ENCODE measurements around the gene SNTA1. TPM values are rescaled to one million over a fixed set of nuclear protein-coding genes. Genes with fewer than 3 reads are reported as not detected.

Gene SNTA1
- total and polyA plus RNA-seq, 2 of the 8 experiments (the other 6 are each of a cell fraction or from before 2014, with no cell fraction given) = 4.5 to 8.0 TPM

DNA sequence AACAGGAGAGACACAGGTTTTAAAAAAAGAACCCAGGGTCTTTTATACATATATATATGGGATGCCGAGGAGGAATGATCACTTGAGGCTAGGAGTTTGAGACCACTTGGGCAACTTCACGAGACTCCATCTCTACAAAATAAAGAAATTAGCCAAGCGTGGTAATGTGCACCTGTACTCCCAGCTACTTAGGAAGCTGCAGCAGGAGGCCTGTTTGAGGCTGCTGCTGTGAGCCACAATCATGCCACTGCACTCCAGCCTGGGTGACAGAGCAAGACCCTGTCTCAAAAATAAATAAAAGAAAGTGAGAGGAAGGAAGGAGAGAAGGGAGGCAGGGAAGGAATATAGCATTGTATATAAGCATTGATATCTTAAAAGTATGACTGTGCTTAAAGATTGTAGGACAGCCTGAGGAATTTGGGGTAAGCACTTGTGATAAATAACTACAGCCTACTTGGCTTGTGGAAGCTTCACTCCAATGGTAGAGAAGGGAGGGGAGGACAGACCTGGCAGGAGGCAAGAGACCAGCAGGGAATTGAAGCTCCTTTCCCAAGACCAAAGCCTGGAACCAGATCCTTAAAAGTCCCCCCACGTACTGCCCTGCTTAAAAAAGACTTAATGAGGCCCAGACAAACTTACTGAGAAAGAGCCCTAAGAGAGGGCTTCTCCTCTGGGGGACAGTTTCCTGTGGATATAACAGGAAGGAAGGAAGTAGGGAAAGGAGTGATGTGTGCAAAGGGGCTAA lies 2.5 kb upstream of the SNTA1 start:
- Histone ChIP-seq H2BK120ac (replicated peaks; ENCODE audit: low read depth, low read length) (no peak overlapping the region), H3K4me2 (ENCODE audit: insufficient read depth in 1 of 2, low read depth in 2 of 2, low read length in 2 of 2) (no peak overlapping the region), H4K8ac (ENCODE audit: extremely low read depth, insufficient read depth, low read length) (no peak overlapping the region), H3K4ac (replicated peaks; ENCODE audit: insufficient read length, low read depth, low read length) (no peak overlapping the region), H4K5ac (ENCODE audit: insufficient read length, low read depth, low read length) (no peak overlapping the region), H3K56ac (replicated peaks; ENCODE audit: insufficient read length, low read depth, low read length) (no peak overlapping the region), H2BK15ac (ENCODE audit: low read length) (peak overlapping the region; percentile 53; the same call in 1 of the 2 replicates), H3K18ac (ENCODE audit: extremely low read depth, low read length) (no peak overlapping the region), H3K79me2 (ENCODE audit: control insufficient read depth in 1 of 2, insufficient read depth in 2 of 2, low read length in 2 of 2) (no peaks in the 10 kb centered on the region), H4K20me1 (replicated peaks in 1 of 2; ENCODE audit: control insufficient read depth in 1 of 2, insufficient read depth in 2 of 2, low read length in 2 of 2) (peaks cover 0 to 4% of the 10 kb centered on the region in 2 experiments), H3K9me3 (ENCODE audit: insufficient read depth in 2 of 2, low read depth in 1 of 2, low read length in 1 of 2) (no peaks in the 10 kb centered on the region; a peak in 1 of 4 replicates), H3K27ac (ENCODE audit: low read depth, low read length) (no peak overlapping the region), H3K4me3 (ENCODE audit: extremely low read depth in 1 of 4, insufficient read depth in 2 of 4, low read depth in 3 of 4, low read length in 4 of 4) (no peak overlapping the region), H3K23me2 (ENCODE audit: low read depth, low read length) (peaks cover 6% of the 10 kb centered on the region; the same call in 1 of the 2 replicates), H2AFZ (ENCODE audit: low read length) (no peak overlapping the region), H3K14ac (ENCODE audit: insufficient read length) (no peak overlapping the region), H3K9ac (replicated peaks in 1 of 4; ENCODE audit: extremely low read depth in 1 of 4, low read depth in 3 of 4, low read length in 3 of 4) (no peak overlapping the region), H3K27me3 (replicated peaks in 1 of 4; ENCODE audit: control insufficient read depth in 3 of 4, extremely low read depth in 1 of 4, insufficient read depth in 3 of 4, low read length in 3 of 4) (peaks cover 3 to 18% (median 15%) of the 10 kb centered on the region in 4 experiments), H4K91ac (replicated peaks; ENCODE audit: insufficient read length, low read length) (no peak overlapping the region), H3K36me3 (ENCODE audit: control insufficient read depth in 2 of 4, insufficient read depth in 4 of 4, low read length in 3 of 4) (no peaks in the 10 kb centered on the region), H2AK5ac (ENCODE audit: low read depth, low read length) (no peak overlapping the region), H3K23ac (ENCODE audit: insufficient read length) (no peak overlapping the region), H2BK5ac (ENCODE audit: low read depth, low read length) (no peak overlapping the region), H3K79me1 (ENCODE audit: low read depth, low read length) (no peaks in the 10 kb centered on the region), H2BK12ac (ENCODE audit: low read depth, low read length) (peak overlapping the region; percentile 81; the same call in 1 of the 2 replicates), H3K4me1 (replicated peaks in 1 of 4; ENCODE audit: control insufficient read depth in 3 of 4, insufficient read depth in 4 of 4, low read length in 3 of 4) (peaks cover 0 to 7% (median 3%) of the 10 kb centered on the region in 4 experiments; a peak in 4 of 7 replicates), H2BK20ac (ENCODE audit: low read length) (no peak overlapping the region)
- ChIA-PET POLR2A (ENCODE audit: partially characterized antibody) (interaction anchor here (0.9 to 1.5 kb wide), 5 partner anchors 35 to 221 kb away, joined by 3 to 5 read pairs (median 3); partner anchors contain the start of gene ACTL10), CTCF (ENCODE audit: partially characterized antibody) (interaction anchor here (0.6 to 1.9 kb wide), 2 partner anchors 8 to 87 kb away, joined by 3 to 5 read pairs; no protein-coding TSS in a partner anchor)
- 91% methylated on average over 4 of the region's 4 CpGs; no CpG with 5 or more reads in 1 of the 2 experiments for WGBS, 2 experiments (ENCODE audit: extremely low coverage in 1 of 2, insufficient coverage in 1 of 2, insufficient read length in 1 of 2, insufficient replicate concordance in 2 of 2, low coverage in 1 of 2, low lambda C conversion rate in 2 of 2, missing lambda C conversion rate in 1 of 2)
- DNase-seq (ENCODE audit: low read depth in 1 of 2, low spot score in 2 of 2) (no peak), FAIRE-seq (no peak)
- TF ChIP-seq EP300 (IDR thresholded peaks at IDR 0.05; ENCODE audit: borderline replicate concordance in 1 of 2, low read depth in 2 of 2, low read length in 2 of 2) (no peak), HDAC2 (IDR thresholded peaks at IDR 0.05; ENCODE audit: borderline replicate concordance in 1 of 2, low read depth in 2 of 2, low read length in 2 of 2) (no peak)

Data from H1 (cell line).